ENCODE measurements around the gene UBQLNL. TPM values are rescaled to one million over a fixed set of nuclear protein-coding genes. Genes with fewer than 3 reads are reported as not detected.

The UBQLNL gene
- under 1 TPM; 0.29 to 0.42 TPM for total RNA-seq
- total RNA-seq = 0.15 to 0.93 reads per million in 2 donors

DNA sequence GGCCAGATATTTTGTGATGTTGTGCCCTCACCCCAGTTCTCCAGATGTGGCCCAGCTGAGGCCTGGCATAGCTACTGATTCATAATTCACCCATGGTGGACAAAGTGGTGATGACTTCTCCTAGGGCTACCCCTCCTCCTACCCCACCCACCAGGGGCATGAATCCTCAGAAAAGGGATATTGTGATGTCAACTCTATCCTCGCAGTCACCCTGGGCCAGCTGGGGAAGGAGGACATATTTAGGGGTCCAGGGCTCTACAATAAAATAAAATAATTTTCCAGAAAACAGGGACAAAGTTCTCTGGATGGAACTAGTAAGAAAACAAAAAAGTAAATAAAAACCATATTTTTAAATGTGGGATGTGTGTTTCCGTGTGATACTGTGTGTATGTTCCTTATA is at the start of gene UBQLNL:
Gene UBQLNL (minus strand): TSS at position 101 of the 400 bp plus-strand sequence. CDS start 258 bp downstream, outside the sequence.
- no peaks in the 10 kb centered on the region for H3K4me1 Mint-ChIP-seq
- DNase-seq (no peak), ATAC-seq (no peak)
- peaks cover 5% of the 10 kb centered on the region for H3K27me3 Mint-ChIP-seq
- no peaks in the 10 kb centered on the region for H3K9me3 ChIP-seq (ENCODE audit: control insufficient read depth, low read length, poor library complexity, severe bottlenecking)
- no peaks in the 10 kb centered on the region for H3K36me3 Mint-ChIP-seq (ENCODE audit: low read depth)
- H3K4me3 Mint-ChIP-seq = no peak within 1 kb of the TSS
- H3K27ac Mint-ChIP-seq = no peak within 1 kb of the TSS

DNA sequence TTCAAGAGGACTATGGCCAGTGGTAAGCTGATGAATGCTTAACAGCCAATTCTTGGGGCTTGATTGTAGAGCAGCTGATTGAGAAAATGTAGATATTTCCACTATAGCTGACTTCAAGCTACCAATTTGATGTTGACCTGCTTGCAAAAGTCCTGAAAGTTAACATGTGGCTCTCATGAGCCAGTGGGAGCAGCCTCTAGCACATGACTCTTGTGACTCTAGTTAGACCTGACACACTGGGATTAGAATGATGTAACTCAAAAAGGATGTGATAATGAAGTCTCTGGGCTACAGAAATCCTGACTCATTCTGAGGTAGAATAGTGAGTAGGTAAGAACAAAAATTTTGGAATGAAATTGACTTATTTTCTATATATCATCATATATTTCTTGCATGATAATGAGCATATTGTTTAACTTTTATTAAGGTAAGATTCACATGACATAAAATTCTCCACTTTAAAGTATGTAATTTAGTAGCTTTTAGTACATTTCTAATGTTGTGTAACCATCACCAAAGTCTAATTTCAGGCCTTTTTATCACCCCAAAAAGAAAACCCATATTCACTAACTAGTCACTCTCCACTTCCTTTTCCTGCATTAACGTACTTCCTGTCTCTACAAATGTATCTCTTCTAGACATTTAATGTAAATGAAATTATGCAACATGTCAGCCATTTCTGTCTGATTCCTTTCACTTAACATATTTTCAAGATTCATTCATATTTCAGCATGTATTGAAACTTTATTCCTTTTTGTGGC is 47.9 kb upstream of the UBQLNL start:
- no peak for DNase-seq
- no peaks in the 10 kb centered on the region for H3K4me1 Mint-ChIP-seq
- no peak overlapping the region for H3K4me3 Mint-ChIP-seq
- no peaks in the 10 kb centered on the region for H3K9me3 ChIP-seq (ENCODE audit: control insufficient read depth, low read length, poor library complexity, severe bottlenecking)
- H3K27me3 Mint-ChIP-seq = peaks cover 11% of the 10 kb centered on the region
- H3K27ac Mint-ChIP-seq = no peak overlapping the region
- ATAC-seq = no peak
- peaks cover 3% of the 10 kb centered on the region for H3K36me3 Mint-ChIP-seq (ENCODE audit: low read depth)

DNA sequence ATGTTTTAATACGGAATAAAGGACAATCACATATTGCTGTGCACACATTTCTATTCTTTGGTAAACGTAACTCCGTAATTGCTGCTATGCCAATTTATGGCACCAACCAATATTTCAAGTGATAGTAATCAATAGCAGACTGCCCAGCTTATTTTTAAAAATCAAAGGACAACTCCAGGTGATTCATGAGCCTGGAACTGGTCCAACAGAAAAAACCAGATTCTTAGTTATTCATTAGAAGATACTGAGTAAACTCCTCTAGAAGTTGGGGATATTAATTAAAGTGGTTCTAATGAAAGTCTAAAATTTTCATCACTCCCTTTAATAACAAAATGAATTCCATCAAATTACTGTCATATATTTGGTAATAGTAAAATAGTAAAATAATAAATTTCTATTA is 41.3 kb upstream of the UBQLNL start:
- H3K27ac Mint-ChIP-seq = no peak overlapping the region
- no peak for ATAC-seq
- H3K4me3 Mint-ChIP-seq = no peak overlapping the region
- peaks cover 43% of the 10 kb centered on the region for H3K27me3 Mint-ChIP-seq
- H3K4me1 Mint-ChIP-seq = peaks cover 3% of the 10 kb centered on the region
- H3K36me3 Mint-ChIP-seq (ENCODE audit: low read depth) = peaks cover 2% of the 10 kb centered on the region
- no peaks in the 10 kb centered on the region for H3K9me3 ChIP-seq (ENCODE audit: control insufficient read depth, low read length, poor library complexity, severe bottlenecking)
- no peak for DNase-seq

- Mint-ChIP-seq H3K27me3 (peaks cover 43% of the 10 kb centered on the region), H3K27ac (no peak overlapping the region), H3K36me3 (ENCODE audit: low read depth) (peaks cover 2% of the 10 kb centered on the region), H3K4me1 (peaks cover 3% of the 10 kb centered on the region), H3K4me3 (no peak overlapping the region)
- DNase-seq = no peak
- ATAC-seq = no peak
- H3K9me3 ChIP-seq (ENCODE audit: control insufficient read depth, low read length, poor library complexity, severe bottlenecking) = no peaks in the 10 kb centered on the region
These were observed 40.2 kb upstream of the UBQLNL start for GRCh38 chr11:5556596-5557188.

- Mint-ChIP-seq H3K4me1 (peaks cover 3% of the 10 kb centered on the region), H3K4me3 (no peak overlapping the region), H3K36me3 (ENCODE audit: low read depth) (peaks cover 2% of the 10 kb centered on the region), H3K27ac (no peak overlapping the region), H3K27me3 (peaks cover 32% of the 10 kb centered on the region)
- ATAC-seq (no peak), DNase-seq (no peak)
- no peaks in the 10 kb centered on the region for H3K9me3 ChIP-seq (ENCODE audit: control insufficient read depth, low read length, poor library complexity, severe bottlenecking)
These were observed 36.8 kb upstream of the UBQLNL start for GRCh38 chr11:5553343-5553742.

- peaks cover 3% of the 10 kb centered on the region for H3K4me1 Mint-ChIP-seq
- DNase-seq (no peak), ATAC-seq (no peak)
- peaks cover 23% of the 10 kb centered on the region for H3K27me3 Mint-ChIP-seq
- H3K9me3 ChIP-seq (ENCODE audit: control insufficient read depth, low read length, poor library complexity, severe bottlenecking) = no peaks in the 10 kb centered on the region
- H3K4me3 Mint-ChIP-seq = no peak overlapping the region
- peaks cover 2% of the 10 kb centered on the region for H3K36me3 Mint-ChIP-seq (ENCODE audit: low read depth)
- no peak overlapping the region for H3K27ac Mint-ChIP-seq
These were observed 34.1 kb upstream of the UBQLNL start for GRCh38 chr11:5550440-5551095.

DNA sequence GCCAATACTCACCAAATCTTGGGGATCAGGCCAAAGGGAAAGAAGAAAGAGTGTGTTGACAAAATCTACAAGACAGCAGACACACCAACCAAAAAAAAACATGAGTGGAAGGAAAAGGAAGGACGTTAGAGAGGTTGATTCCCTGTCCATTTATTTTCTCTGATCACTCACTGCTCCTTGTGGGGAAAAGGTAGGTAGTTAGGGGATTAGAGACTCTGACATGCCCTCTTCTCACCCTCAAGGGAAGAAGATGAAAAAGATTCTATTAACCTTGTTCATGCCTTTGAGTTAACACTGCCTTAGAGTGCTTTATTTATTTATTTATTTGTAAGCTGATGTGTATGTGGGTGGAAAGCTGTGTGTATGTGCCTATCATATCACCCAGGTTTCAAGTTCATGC is 31.9 kb upstream of the UBQLNL start, which contains the start of gene OR52H1:
Gene OR52H1 (minus strand): TSS at position 101 of the 400 bp plus-strand sequence. CDS start 3,035 bp downstream, outside the sequence.
- H3K4me3 Mint-ChIP-seq = no peak within 1 kb of the TSS
- ATAC-seq (no peak), DNase-seq (no peak)
- no peak within 1 kb of the TSS for H3K27ac Mint-ChIP-seq
- no peaks in the 10 kb centered on the region for H3K4me1 Mint-ChIP-seq
- H3K9me3 ChIP-seq (ENCODE audit: control insufficient read depth, low read length, poor library complexity, severe bottlenecking) = no peaks in the 10 kb centered on the region
- no peaks in the 10 kb centered on the region for H3K36me3 Mint-ChIP-seq (ENCODE audit: low read depth)
- peaks cover 7% of the 10 kb centered on the region for H3K27me3 Mint-ChIP-seq

GRCh38 chr11:5547982-5548381 is 31.5 kb upstream of the UBQLNL start:
- ATAC-seq (no peak), DNase-seq (no peak)
- peaks cover 7% of the 10 kb centered on the region for H3K27me3 Mint-ChIP-seq
- no peak overlapping the region for H3K27ac Mint-ChIP-seq
- no peaks in the 10 kb centered on the region for H3K9me3 ChIP-seq (ENCODE audit: control insufficient read depth, low read length, poor library complexity, severe bottlenecking)
- H3K4me1 Mint-ChIP-seq = no peaks in the 10 kb centered on the region
- no peaks in the 10 kb centered on the region for H3K36me3 Mint-ChIP-seq (ENCODE audit: low read depth)
- H3K4me3 Mint-ChIP-seq = no peak overlapping the region

DNA sequence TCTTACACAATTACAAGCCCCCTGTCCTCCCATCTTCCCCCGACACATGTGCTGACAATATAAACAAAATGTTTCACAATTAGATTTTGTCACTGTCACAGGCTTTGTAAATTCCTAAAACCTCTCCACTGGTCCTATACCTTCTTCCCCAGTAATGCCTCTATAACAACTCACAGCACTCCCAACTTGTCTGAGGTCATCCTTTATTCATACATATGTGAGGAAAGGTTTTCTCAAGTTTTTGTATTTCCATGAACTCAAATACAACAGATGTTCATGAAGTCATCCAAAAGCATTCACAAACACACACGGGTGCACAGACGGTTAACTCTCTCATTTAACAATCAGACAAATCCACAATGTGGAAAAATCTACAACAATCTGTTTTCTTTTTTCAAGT is 30.0 kb upstream of the UBQLNL start:
- Mint-ChIP-seq H3K4me3 (no peak overlapping the region), H3K27ac (no peak overlapping the region), H3K36me3 (ENCODE audit: low read depth) (no peaks in the 10 kb centered on the region), H3K4me1 (no peaks in the 10 kb centered on the region), H3K27me3 (peaks cover 11% of the 10 kb centered on the region)
- no peak for DNase-seq
- no peak for ATAC-seq
- no peaks in the 10 kb centered on the region for H3K9me3 ChIP-seq (ENCODE audit: control insufficient read depth, low read length, poor library complexity, severe bottlenecking)

DNA sequence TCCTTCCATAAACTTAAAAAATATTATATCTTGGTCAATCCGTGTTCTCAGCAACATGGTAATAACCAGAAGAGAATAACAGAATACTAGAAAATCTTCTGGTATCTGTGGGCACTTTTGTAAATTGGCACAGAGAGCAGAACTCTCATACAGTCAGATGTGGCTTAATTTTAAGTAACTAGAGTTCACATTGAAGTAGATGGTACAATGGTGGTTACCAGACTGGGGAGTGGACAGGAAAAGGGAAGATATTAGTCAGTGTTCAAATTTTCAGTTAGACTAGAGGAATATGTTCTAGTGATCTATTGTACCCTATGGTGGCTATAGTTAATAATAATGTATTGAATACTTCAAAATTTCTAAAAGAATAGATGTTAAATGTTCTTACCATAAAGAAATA is 24.9 kb upstream of the UBQLNL start:
- no peaks in the 10 kb centered on the region for H3K9me3 ChIP-seq (ENCODE audit: control insufficient read depth, low read length, poor library complexity, severe bottlenecking)
- Mint-ChIP-seq H3K4me3 (no peak overlapping the region), H3K27ac (no peak overlapping the region), H3K36me3 (ENCODE audit: low read depth) (no peaks in the 10 kb centered on the region), H3K27me3 (peaks cover 8% of the 10 kb centered on the region), H3K4me1 (no peaks in the 10 kb centered on the region)
- DNase-seq = no peak
- no peak for ATAC-seq

DNA sequence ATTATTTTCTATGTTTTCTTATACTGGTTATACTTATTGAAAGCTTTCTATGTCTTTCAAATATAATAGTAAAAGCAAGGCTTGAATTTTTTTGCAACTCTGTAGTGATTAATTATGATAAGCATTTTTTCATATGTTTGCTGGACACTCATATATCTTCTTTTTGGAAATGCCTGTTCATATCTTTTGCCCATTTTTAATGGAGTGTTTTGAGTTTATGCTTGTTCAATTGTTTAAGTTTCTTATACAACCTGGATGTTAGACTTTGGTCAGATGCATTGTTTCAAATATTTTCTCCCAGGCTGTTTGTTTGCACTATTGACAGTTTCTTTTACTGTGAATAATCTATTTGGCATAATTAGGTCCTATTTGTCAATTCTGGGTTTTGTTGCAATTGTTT is 20.0 kb upstream of the UBQLNL start:
- H3K9me3 ChIP-seq (ENCODE audit: control insufficient read depth, low read length, poor library complexity, severe bottlenecking) = no peaks in the 10 kb centered on the region
- Mint-ChIP-seq H3K4me3 (no peak overlapping the region), H3K4me1 (no peaks in the 10 kb centered on the region), H3K36me3 (ENCODE audit: low read depth) (no peaks in the 10 kb centered on the region), H3K27me3 (peaks cover 12% of the 10 kb centered on the region), H3K27ac (no peak overlapping the region)
- ATAC-seq = no peak
- no peak for DNase-seq

GRCh38 chr11:5534046-5534445 is 17.5 kb upstream of the UBQLNL start:
- ATAC-seq (no peak), DNase-seq (no peak)
- Mint-ChIP-seq H3K4me3 (no peak overlapping the region), H3K36me3 (ENCODE audit: low read depth) (peaks cover 2% of the 10 kb centered on the region), H3K27me3 (peaks cover 20% of the 10 kb centered on the region), H3K27ac (no peak overlapping the region), H3K4me1 (no peaks in the 10 kb centered on the region)
- H3K9me3 ChIP-seq (ENCODE audit: control insufficient read depth, low read length, poor library complexity, severe bottlenecking) = no peaks in the 10 kb centered on the region

DNA sequence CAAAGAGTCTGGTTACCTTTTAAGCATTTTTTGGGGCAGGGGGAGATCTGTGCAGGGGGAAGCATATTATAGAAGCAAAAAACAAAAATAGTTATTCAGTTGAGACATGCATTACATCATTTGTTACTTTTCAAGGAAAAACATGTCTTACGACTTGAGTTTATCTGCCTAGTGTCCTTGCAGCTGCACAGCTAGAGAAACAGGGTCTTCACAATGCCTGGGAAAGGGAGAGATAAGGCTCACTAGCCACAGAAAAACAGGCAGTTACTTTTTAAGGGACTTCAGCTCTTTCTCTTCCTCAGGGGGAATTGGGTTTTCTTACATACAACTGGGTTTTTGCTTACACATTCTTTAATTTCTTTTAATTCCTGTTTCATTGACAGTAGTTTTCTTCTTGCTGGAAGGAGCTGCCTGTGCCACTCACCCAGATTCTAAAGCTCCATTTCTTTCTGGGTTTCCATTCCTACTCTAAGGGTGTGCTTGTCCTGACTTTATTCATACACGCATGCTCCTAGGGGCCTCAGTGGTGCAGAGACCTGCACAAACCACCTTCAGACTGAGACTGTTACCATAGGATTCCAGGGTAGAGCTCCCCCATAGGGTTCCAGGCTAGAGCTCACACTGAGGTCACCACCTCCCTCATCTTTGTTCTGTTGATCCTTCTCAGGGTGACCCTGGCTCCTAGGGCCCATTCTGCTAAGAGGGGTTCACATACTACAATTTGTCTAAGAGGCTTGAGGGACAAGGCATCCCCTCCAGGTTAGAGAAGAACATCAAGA is 14.7 kb upstream of the UBQLNL start:
- Mint-ChIP-seq H3K27ac (no peak overlapping the region), H3K4me3 (no peak overlapping the region), H3K36me3 (ENCODE audit: low read depth) (peaks cover 2% of the 10 kb centered on the region), H3K4me1 (no peaks in the 10 kb centered on the region), H3K27me3 (peaks cover 35% of the 10 kb centered on the region)
- ATAC-seq (no peak), DNase-seq (no peak)
- H3K9me3 ChIP-seq (ENCODE audit: control insufficient read depth, low read length, poor library complexity, severe bottlenecking) = no peaks in the 10 kb centered on the region

All from T-helper 17 cell (primary cell).